K562 (cell line): ENCODE data around the gene NUP85. TPM values are rescaled to one million over a fixed set of nuclear protein-coding genes. Genes with fewer than 3 reads are reported as not detected.

Source experiments
- E2F4 ChIP-seq: sonication (generic); formaldehyde crosslinking; IDR thresholded peaks from 2 replicates; pipeline ENCODE4 v1.8.0; 2022; ENCODE audit warnings: mild to moderate bottlenecking, low read depth, missing genetic modification reagents
- HDGF ChIP-seq: fragments of 450-650 bp; IDR thresholded peaks from 2 replicates; pipeline ENCODE4 v1.6.1; 2016
- MGA ChIP-seq: fragments of 450-650 bp; IDR thresholded peaks from 2 replicates; pipeline ENCODE4 v1.6.1; 2016; ENCODE audit warnings: mild to moderate bottlenecking, moderate library complexity
- NCOA1 ChIP-seq: fragments of 450-650 bp; IDR thresholded peaks from 2 replicates; pipeline ENCODE4 v1.6.1; 2016; ENCODE audit warnings: low read depth
- SRSF3 ChIP-seq: fragments of 200-400 bp; formaldehyde crosslinking; IDR thresholded peaks from 2 replicates; pipeline ENCODE4 v1.6.1; 2016; ENCODE audit warnings: mild to moderate bottlenecking, low read length, moderate library complexity; ENCODE audit not compliant: insufficient read depth
- ZC3H4 ChIP-seq: sonication (generic); formaldehyde crosslinking; IDR thresholded peaks from 2 replicates; pipeline ENCODE4 v1.9.0; 2021; ENCODE audit warnings: missing genetic modification reagents, borderline replicate concordance
- ZFP1 ChIP-seq: fragments of 450-650 bp; formaldehyde crosslinking; IDR thresholded peaks from 2 replicates; pipeline ENCODE4 v1.4.0; 2020; ENCODE audit warnings: mild to moderate bottlenecking, mixed read lengths
- polyA plus RNA-seq, 8 experiments: library from polyadenylated mRNA; depleted of rRNA in 4 of 8; stranded (reverse) in 5 of 8; unstranded in 3 of 8; fragments of >200 nt; fragmentation: Nextera tagmentation in 2 of 8; fragmentation: Illumina TruSeq in 1 of 8; extraction: Ambion mirVana in 2 of 8; extraction: Trizol in 1 of 8; gene quantifications; 2 replicates each; pipeline versions ENCODE4 v1.2.1 to v1.2.3, GENCODE V29; 2011 to 2014; ENCODE audit warnings: inconsistent platforms in 1 of 8, missing spikeins in 1 of 8
- total RNA-seq, 7 experiments: library from RNA; depleted of rRNA in 6 of 7; stranded (reverse); fragments of >200 nt in 6 of 7; fragmentation: Illumina TruSeq in 2 of 7; extraction: Trizol in 2 of 7; gene quantifications; 2 replicates each; pipeline versions ENCODE4 v1.2.1 to v1.2.3, GENCODE V29; 2011 to 2021; ENCODE audit warnings: low replicate concordance in 1 of 7
- TF ChIP-seq, protein P1 (sequence below): sonication (generic); formaldehyde crosslinking; IDR thresholded peaks from 2 replicates; pipeline ENCODE4 v1.4.0; 2020; ENCODE audit warnings: mild to moderate bottlenecking, missing genetic modification reagents

Gene NUP85
- total and polyA plus RNA-seq, 9 of the 15 experiments (the other 6 are each of a cell fraction or from before 2014, with no cell fraction given) = 50.2 to 177 (median 110) TPM

GRCh38 chr17:75228847-75229246 lies 23.4 kb downstream of the NUP85 start (continued):
- TF ChIP-seq, protein P1, sequence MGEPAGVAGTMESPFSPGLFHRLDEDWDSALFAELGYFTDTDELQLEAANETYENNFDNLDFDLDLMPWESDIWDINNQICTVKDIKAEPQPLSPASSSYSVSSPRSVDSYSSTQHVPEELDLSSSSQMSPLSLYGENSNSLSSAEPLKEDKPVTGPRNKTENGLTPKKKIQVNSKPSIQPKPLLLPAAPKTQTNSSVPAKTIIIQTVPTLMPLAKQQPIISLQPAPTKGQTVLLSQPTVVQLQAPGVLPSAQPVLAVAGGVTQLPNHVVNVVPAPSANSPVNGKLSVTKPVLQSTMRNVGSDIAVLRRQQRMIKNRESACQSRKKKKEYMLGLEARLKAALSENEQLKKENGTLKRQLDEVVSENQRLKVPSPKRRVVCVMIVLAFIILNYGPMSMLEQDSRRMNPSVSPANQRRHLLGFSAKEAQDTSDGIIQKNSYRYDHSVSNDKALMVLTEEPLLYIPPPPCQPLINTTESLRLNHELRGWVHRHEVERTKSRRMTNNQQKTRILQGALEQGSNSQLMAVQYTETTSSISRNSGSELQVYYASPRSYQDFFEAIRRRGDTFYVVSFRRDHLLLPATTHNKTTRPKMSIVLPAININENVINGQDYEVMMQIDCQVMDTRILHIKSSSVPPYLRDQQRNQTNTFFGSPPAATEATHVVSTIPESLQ = no peak
- TF ChIP-seq NCOA1 (no peak), ZC3H4 (CRISPR knock-in tag) (no peak), MGA (no peak), E2F4 (CRISPR knock-in tag) (no peak), ZFP1 (CRISPR knock-in tag) (no peak), SRSF3 (no peak), HDGF (no peak)
